ENCODE measurements around the gene IMMT.

DNA sequence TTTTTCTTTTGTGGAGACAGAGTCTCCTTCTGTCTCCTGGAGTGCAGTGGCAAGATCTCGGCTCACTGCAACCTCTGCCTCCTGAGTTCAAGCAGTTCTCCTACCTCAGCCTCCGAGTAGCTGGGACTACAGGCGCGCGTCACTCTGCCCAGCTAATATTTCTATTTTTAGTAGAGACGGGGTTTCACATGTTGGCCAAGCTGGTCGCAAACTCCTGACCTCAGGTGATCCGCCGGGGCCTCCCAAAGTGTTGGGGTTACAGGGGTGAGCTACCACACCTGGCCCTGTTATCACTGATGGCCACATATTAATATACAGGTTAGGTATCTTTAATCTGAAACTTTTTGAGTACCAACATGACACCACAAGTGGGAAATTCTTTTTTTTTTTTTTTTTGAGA is 7.4 kb upstream of the IMMT start:
- TF ChIP-seq, protein P1, sequence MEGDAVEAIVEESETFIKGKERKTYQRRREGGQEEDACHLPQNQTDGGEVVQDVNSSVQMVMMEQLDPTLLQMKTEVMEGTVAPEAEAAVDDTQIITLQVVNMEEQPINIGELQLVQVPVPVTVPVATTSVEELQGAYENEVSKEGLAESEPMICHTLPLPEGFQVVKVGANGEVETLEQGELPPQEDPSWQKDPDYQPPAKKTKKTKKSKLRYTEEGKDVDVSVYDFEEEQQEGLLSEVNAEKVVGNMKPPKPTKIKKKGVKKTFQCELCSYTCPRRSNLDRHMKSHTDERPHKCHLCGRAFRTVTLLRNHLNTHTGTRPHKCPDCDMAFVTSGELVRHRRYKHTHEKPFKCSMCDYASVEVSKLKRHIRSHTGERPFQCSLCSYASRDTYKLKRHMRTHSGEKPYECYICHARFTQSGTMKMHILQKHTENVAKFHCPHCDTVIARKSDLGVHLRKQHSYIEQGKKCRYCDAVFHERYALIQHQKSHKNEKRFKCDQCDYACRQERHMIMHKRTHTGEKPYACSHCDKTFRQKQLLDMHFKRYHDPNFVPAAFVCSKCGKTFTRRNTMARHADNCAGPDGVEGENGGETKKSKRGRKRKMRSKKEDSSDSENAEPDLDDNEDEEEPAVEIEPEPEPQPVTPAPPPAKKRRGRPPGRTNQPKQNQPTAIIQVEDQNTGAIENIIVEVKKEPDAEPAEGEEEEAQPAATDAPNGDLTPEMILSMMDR (IDR thresholded peaks at IDR 0.05; ENCODE audit: poor library complexity, severe bottlenecking): no peak
- TF ChIP-seq EZH2 (IDR thresholded peaks at IDR 0.05; ENCODE audit: borderline replicate concordance, insufficient read depth, low read length, poor library complexity, severe bottlenecking) (no peak), POLR2AphosphoS5 (IDR thresholded peaks at IDR 0.05) (no peak), MXI1 (conservative IDR thresholded peaks at IDR 0.05; ENCODE audit: poor library complexity, severe bottlenecking) (no peak), TAF1 (IDR thresholded peaks at IDR 0.05; ENCODE audit: low read depth) (no peak), SMC3 (conservative IDR thresholded peaks at IDR 0.05; ENCODE audit: poor library complexity) (no peak), EP300 (conservative IDR thresholded peaks at IDR 0.05; ENCODE audit: poor library complexity, severe bottlenecking) (no peak)
- TF ChIP-seq, protein P2, sequence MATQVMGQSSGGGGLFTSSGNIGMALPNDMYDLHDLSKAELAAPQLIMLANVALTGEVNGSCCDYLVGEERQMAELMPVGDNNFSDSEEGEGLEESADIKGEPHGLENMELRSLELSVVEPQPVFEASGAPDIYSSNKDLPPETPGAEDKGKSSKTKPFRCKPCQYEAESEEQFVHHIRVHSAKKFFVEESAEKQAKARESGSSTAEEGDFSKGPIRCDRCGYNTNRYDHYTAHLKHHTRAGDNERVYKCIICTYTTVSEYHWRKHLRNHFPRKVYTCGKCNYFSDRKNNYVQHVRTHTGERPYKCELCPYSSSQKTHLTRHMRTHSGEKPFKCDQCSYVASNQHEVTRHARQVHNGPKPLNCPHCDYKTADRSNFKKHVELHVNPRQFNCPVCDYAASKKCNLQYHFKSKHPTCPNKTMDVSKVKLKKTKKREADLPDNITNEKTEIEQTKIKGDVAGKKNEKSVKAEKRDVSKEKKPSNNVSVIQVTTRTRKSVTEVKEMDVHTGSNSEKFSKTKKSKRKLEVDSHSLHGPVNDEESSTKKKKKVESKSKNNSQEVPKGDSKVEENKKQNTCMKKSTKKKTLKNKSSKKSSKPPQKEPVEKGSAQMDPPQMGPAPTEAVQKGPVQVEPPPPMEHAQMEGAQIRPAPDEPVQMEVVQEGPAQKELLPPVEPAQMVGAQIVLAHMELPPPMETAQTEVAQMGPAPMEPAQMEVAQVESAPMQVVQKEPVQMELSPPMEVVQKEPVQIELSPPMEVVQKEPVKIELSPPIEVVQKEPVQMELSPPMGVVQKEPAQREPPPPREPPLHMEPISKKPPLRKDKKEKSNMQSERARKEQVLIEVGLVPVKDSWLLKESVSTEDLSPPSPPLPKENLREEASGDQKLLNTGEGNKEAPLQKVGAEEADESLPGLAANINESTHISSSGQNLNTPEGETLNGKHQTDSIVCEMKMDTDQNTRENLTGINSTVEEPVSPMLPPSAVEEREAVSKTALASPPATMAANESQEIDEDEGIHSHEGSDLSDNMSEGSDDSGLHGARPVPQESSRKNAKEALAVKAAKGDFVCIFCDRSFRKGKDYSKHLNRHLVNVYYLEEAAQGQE (IDR thresholded peaks at IDR 0.05; ENCODE audit: borderline replicate concordance): no peak

Data from neural cell (in vitro differentiated cells).